GM12874 (cell line): ENCODE measurements around the gene PUM1.

ENCODE experiments used
- CTCF ChIP-seq: IDR thresholded peaks from 2 replicates; pipeline ENCODE4 v1.5.1; 2011; ENCODE audit warnings: low read depth, mild to moderate bottlenecking, control low read depth, low read length, moderate library complexity; ENCODE audit not compliant: insufficient read depth

PUM1 gene

GRCh38 chr1:30929944-30930525, 135.5 kb downstream of the PUM1 start:
- TF ChIP-seq CTCF, result no peak

- peak; percentile 73 for TF ChIP-seq CTCF
These were observed 136.2 kb downstream of the PUM1 start for GRCh38 chr1:30929135-30929889.

GRCh38 chr1:30928789-30929134, 136.8 kb downstream of the PUM1 start:
- no peak for TF ChIP-seq CTCF

- TF ChIP-seq CTCF, result no peak
These were observed 137.3 kb downstream of the PUM1 start for GRCh38 chr1:30928171-30928570.

- TF ChIP-seq CTCF, result no peak
These were observed 138.1 kb downstream of the PUM1 start for GRCh38 chr1:30927448-30927847.

GRCh38 chr1:30923597-30923996, 141.9 kb downstream of the PUM1 start:
- TF ChIP-seq CTCF, result no peak

- TF ChIP-seq CTCF, result no peak
These were observed 144.7 kb downstream of the PUM1 start for GRCh38 chr1:30920827-30921226.
